Activated CD8-positive, alpha-beta memory T cell treated with anti-CD3 and anti-CD28 coated beads for 4 hours (primary cell): Measurements from ENCODE around the gene SLC22A7.

Experiments used
- DNase-seq, 2 donors: peaks; one replicate each; pipeline ENCODE4 v3.0.0-alpha.2; 2020; ENCODE audit warnings: low read depth in 2 of 2

The SLC22A7 gene

GRCh38 chr6:43297644-43298564, at the start of gene SLC22A7:
TSS of gene SLC22A7 (plus strand) at chr6:43298260. CDS start at chr6:43298359, 99 bp downstream.
- DNase-seq: no peak

- DNase-seq: no peak
These were observed 49.3 kb upstream of the SLC22A7 start for GRCh38 chr6:43248791-43249190.

- no peak for DNase-seq
These were observed 47.1 kb upstream of the SLC22A7 start for GRCh38 chr6:43250992-43251373.

GRCh38 chr6:43253401-43253800, 44.7 kb upstream of the SLC22A7 start:
- DNase-seq: no peak

GRCh38 chr6:43254138-43254817, 43.8 kb upstream of the SLC22A7 start:
- no peak for DNase-seq

GRCh38 chr6:43254846-43255245, 43.2 kb upstream of the SLC22A7 start:
- DNase-seq: no peak

GRCh38 chr6:43255408-43256054, 42.5 kb upstream of the SLC22A7 start:
- DNase-seq: no peak

GRCh38 chr6:43256670-43257366, 41.2 kb upstream of the SLC22A7 start:
- DNase-seq: no peak

GRCh38 chr6:43257367-43258145, 40.5 kb upstream of the SLC22A7 start:
- DNase-seq: no peak

- DNase-seq: no peak
These were observed 39.9 kb upstream of the SLC22A7 start for GRCh38 chr6:43258180-43258579.

- no peak for DNase-seq
These were observed 39.0 kb upstream of the SLC22A7 start for GRCh38 chr6:43258807-43259686.

GRCh38 chr6:43260791-43261190, 37.3 kb upstream of the SLC22A7 start:
- DNase-seq: no peak

GRCh38 chr6:43261198-43261597, 36.9 kb upstream of the SLC22A7 start:
- no peak for DNase-seq

GRCh38 chr6:43262000-43262779, 35.9 kb upstream of the SLC22A7 start:
- no peak for DNase-seq

- no peak for DNase-seq
These were observed 35.2 kb upstream of the SLC22A7 start for GRCh38 chr6:43262780-43263313.

GRCh38 chr6:43263314-43264178, 34.5 kb upstream of the SLC22A7 start:
- peak; percentile 51 to 53 for DNase-seq

- DNase-seq: no peak
These were observed 33.4 kb upstream of the SLC22A7 start for GRCh38 chr6:43264599-43265145.

GRCh38 chr6:43265564-43265963, 32.5 kb upstream of the SLC22A7 start:
- DNase-seq: no peak
